HEK293 (cell line): ENCODE results near the gene CYP27A1.
A peak's percentile ranks its signal among the peaks of the same experiment; 100 is the strongest.

Experiments
- BCL11A ChIP-seq: fragments of 450-650 bp; formaldehyde crosslinking; IDR thresholded peaks from 2 replicates; pipeline ENCODE4 v1.5.1; 2016; ENCODE audit warnings: low read depth, missing biosample characterization, missing genetic modification characterization
- GLI4 ChIP-seq: fragments of 450-650 bp; formaldehyde crosslinking; IDR thresholded peaks from 2 replicates; pipeline ENCODE4 v1.5.1; 2016; ENCODE audit warnings: missing biosample characterization, missing genetic modification characterization
- OSR2 ChIP-seq: fragments of 450-650 bp; formaldehyde crosslinking; IDR thresholded peaks from 2 replicates; pipeline ENCODE4 v1.5.1; 2016; ENCODE audit warnings: missing biosample characterization, missing genetic modification characterization
- SCRT1 ChIP-seq: fragments of 450-650 bp; formaldehyde crosslinking; IDR thresholded peaks from 2 replicates; pipeline ENCODE4 v1.5.1; 2016; ENCODE audit warnings: missing biosample characterization, missing genetic modification characterization, borderline replicate concordance
- ZBTB7A ChIP-seq: fragments of 450-650 bp; formaldehyde crosslinking; IDR thresholded peaks from 2 replicates; pipeline ENCODE4 v1.5.1; 2016; ENCODE audit warnings: low read depth, missing biosample characterization, missing genetic modification characterization
- ZEB2 ChIP-seq: fragments of 450-650 bp; formaldehyde crosslinking; IDR thresholded peaks from 2 replicates; pipeline ENCODE4 v1.5.1; 2016; ENCODE audit warnings: missing biosample characterization, missing genetic modification characterization
- ZFP3 ChIP-seq: fragments of 450-650 bp; formaldehyde crosslinking; IDR thresholded peaks from 2 replicates; pipeline ENCODE4 v1.5.1; 2016; ENCODE audit warnings: low read depth, missing biosample characterization, missing genetic modification characterization
- ZFP69B ChIP-seq: fragments of 450-650 bp; formaldehyde crosslinking; IDR thresholded peaks from 2 replicates; pipeline ENCODE4 v1.5.1; 2016; ENCODE audit warnings: missing biosample characterization, missing genetic modification characterization
- ZNF146 ChIP-seq: fragments of 450-650 bp; formaldehyde crosslinking; IDR thresholded peaks from 2 replicates; pipeline ENCODE4 v1.5.1; 2016; ENCODE audit warnings: missing biosample characterization, missing genetic modification characterization
- ZNF174 ChIP-seq: fragments of 450-650 bp; formaldehyde crosslinking; IDR thresholded peaks from 2 replicates; pipeline ENCODE4 v1.5.0; 2017; ENCODE audit warnings: missing biosample characterization, mild to moderate bottlenecking, missing genetic modification characterization
- ZNF2 ChIP-seq: fragments of 450-650 bp; formaldehyde crosslinking; IDR thresholded peaks from 2 replicates; pipeline ENCODE4 v1.5.1; 2016; ENCODE audit warnings: missing biosample characterization, missing genetic modification characterization
- ZNF221 ChIP-seq: fragments of 450-650 bp; formaldehyde crosslinking; IDR thresholded peaks from 2 replicates; pipeline ENCODE4 v1.5.1; 2017; ENCODE audit warnings: missing biosample characterization, missing genetic modification characterization, borderline replicate concordance
- ZNF311 ChIP-seq: fragments of 450-650 bp; formaldehyde crosslinking; IDR thresholded peaks from 2 replicates; pipeline ENCODE4 v1.5.1; 2017; ENCODE audit warnings: missing biosample characterization, missing genetic modification characterization, borderline replicate concordance
- ZNF433 ChIP-seq: fragments of 450-650 bp; formaldehyde crosslinking; IDR thresholded peaks from 2 replicates; pipeline ENCODE4 v1.5.1; 2016; ENCODE audit warnings: missing biosample characterization, missing genetic modification characterization, low read depth
- ZNF600 ChIP-seq: fragments of 450-650 bp; formaldehyde crosslinking; IDR thresholded peaks from 2 replicates; pipeline ENCODE4 v1.5.1; 2016; ENCODE audit warnings: missing biosample characterization, missing genetic modification characterization
- ZNF610 ChIP-seq: fragments of 450-650 bp; formaldehyde crosslinking; IDR thresholded peaks from 2 replicates; pipeline ENCODE4 v1.5.1; 2016; ENCODE audit warnings: missing biosample characterization, missing genetic modification characterization, borderline replicate concordance
- ZNF747 ChIP-seq: fragments of 450-650 bp; formaldehyde crosslinking; IDR thresholded peaks from 2 replicates; pipeline ENCODE4 v1.5.1; 2016; ENCODE audit warnings: missing biosample characterization, missing genetic modification characterization
- ZNF76 ChIP-seq: fragments of 450-650 bp; formaldehyde crosslinking; IDR thresholded peaks from 2 replicates; pipeline ENCODE4; 2016; ENCODE audit warnings: low read depth, missing biosample characterization, missing genetic modification characterization, borderline replicate concordance
- ZNF792 ChIP-seq: fragments of 450-650 bp; formaldehyde crosslinking; IDR thresholded peaks from 2 replicates; pipeline ENCODE4 v1.5.1; 2016; ENCODE audit warnings: missing biosample characterization, missing genetic modification characterization
- ZNF843 ChIP-seq: fragments of 450-650 bp; formaldehyde crosslinking; IDR thresholded peaks from 2 replicates; pipeline ENCODE4 v1.5.1; 2016; ENCODE audit warnings: missing biosample characterization, missing genetic modification characterization
- TF ChIP-seq, protein P1 (sequence below): fragments of 450-650 bp; formaldehyde crosslinking; IDR thresholded peaks from 2 replicates; pipeline ENCODE4 v1.5.1; 2016; ENCODE audit warnings: missing biosample characterization, missing genetic modification characterization
- TF ChIP-seq, protein P2 (sequence below): fragments of 450-650 bp; formaldehyde crosslinking; IDR thresholded peaks from 2 replicates; pipeline ENCODE4 v1.5.1; 2016; ENCODE audit warnings: missing biosample characterization, missing genetic modification characterization
- TF ChIP-seq, protein P3 (sequence below): fragments of 450-650 bp; formaldehyde crosslinking; IDR thresholded peaks from 2 replicates; pipeline ENCODE4 v1.5.1; 2016; ENCODE audit warnings: missing biosample characterization, missing genetic modification characterization
- TF ChIP-seq, protein P4 (sequence below): fragments of 450-650 bp; formaldehyde crosslinking; optimal IDR thresholded peaks from 2 replicates; pipeline ENCODE3; 2016; ENCODE audit warnings: missing biosample characterization, mild to moderate bottlenecking, missing genetic modification characterization
- TF ChIP-seq, protein P5 (sequence below): fragments of 450-650 bp; formaldehyde crosslinking; IDR thresholded peaks from 2 replicates; pipeline ENCODE4 v1.5.1; 2017; ENCODE audit warnings: missing biosample characterization, missing genetic modification characterization
- TF ChIP-seq, protein P6 (sequence below): fragments of 450-650 bp; formaldehyde crosslinking; conservative IDR thresholded peaks from 2 replicates; pipeline ENCODE4 v1.5.1; 2016; ENCODE audit warnings: low read depth, missing biosample characterization, missing genetic modification characterization

CYP27A1 gene

DNA sequence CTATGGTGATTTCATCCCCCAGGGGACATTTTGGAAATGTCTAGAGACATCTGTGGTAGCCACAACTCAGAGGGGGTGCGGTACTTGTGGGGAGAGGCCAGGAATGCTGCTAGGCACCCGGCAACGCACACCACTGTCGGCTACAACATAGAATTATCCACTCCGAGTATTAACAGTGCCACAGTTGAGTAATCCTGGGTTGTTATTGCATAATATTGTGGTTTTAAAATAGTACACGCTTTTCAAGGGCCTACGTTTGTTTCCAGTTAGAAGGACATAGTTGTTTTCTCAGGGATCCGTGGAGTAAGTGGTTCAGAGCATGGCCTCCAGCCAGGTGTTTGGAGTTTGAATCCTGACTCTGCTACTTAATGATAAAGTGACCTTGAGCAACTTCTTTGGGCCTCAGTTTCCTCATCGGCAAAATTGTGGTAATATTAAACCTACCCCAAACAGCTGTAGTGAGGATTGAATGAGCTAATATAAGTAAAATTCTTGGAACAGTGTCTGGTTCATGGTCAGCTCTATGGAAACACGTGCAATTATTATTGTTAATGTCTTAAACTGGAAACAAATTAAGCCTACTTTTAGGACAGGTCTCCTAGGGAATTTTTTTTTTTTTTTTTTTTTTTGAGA, 24.5 kb downstream of the CYP27A1 start (continued):
- TF ChIP-seq, protein P1, sequence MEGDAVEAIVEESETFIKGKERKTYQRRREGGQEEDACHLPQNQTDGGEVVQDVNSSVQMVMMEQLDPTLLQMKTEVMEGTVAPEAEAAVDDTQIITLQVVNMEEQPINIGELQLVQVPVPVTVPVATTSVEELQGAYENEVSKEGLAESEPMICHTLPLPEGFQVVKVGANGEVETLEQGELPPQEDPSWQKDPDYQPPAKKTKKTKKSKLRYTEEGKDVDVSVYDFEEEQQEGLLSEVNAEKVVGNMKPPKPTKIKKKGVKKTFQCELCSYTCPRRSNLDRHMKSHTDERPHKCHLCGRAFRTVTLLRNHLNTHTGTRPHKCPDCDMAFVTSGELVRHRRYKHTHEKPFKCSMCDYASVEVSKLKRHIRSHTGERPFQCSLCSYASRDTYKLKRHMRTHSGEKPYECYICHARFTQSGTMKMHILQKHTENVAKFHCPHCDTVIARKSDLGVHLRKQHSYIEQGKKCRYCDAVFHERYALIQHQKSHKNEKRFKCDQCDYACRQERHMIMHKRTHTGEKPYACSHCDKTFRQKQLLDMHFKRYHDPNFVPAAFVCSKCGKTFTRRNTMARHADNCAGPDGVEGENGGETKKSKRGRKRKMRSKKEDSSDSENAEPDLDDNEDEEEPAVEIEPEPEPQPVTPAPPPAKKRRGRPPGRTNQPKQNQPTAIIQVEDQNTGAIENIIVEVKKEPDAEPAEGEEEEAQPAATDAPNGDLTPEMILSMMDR (tag by site-specific recombination), result no peak
- TF ChIP-seq ZNF433 (tag by site-specific recombination) (no peak), ZNF600 (tag by site-specific recombination) (no peak), GLI4 (no peak), ZNF221 (tag by site-specific recombination) (no peak), ZNF174 (tag by site-specific recombination) (no peak), ZNF146 (tag by site-specific recombination) (no peak), SCRT1 (no peak), BCL11A (tag by site-specific recombination) (no peak), OSR2 (peak; percentile 90), ZNF311 (tag by site-specific recombination) (no peak), ZFP3 (no peak), ZBTB7A (tag by site-specific recombination) (no peak), ZNF2 (tag by site-specific recombination) (no peak), ZNF610 (no peak), ZNF843 (tag by site-specific recombination) (no peak), ZFP69B (peak; percentile 40; the same call in 1 of the 2 replicates), ZEB2 (tag by site-specific recombination) (peak; percentile 51; the same call in 1 of the 2 replicates), ZNF747 (tag by site-specific recombination) (no peak), ZNF76 (tag by site-specific recombination) (no peak), ZNF792 (tag by site-specific recombination) (no peak)
- TF ChIP-seq, protein P2, sequence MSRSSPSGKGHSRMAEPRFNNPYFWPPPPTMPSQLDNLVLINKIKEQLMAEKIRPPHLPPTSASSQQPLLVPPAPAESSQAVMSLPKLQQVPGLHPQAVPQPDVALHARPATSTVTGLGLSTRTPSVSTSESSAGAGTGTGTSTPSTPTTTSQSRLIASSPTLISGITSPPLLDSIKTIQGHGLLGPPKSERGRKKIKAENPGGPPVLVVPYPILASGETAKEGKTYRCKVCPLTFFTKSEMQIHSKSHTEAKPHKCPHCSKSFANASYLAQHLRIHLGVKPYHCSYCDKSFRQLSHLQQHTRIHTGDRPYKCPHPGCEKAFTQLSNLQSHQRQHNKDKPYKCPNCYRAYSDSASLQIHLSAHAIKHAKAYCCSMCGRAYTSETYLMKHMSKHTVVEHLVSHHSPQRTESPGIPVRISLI (tag by site-specific recombination), result peak; percentile 62
- TF ChIP-seq, protein P3, sequence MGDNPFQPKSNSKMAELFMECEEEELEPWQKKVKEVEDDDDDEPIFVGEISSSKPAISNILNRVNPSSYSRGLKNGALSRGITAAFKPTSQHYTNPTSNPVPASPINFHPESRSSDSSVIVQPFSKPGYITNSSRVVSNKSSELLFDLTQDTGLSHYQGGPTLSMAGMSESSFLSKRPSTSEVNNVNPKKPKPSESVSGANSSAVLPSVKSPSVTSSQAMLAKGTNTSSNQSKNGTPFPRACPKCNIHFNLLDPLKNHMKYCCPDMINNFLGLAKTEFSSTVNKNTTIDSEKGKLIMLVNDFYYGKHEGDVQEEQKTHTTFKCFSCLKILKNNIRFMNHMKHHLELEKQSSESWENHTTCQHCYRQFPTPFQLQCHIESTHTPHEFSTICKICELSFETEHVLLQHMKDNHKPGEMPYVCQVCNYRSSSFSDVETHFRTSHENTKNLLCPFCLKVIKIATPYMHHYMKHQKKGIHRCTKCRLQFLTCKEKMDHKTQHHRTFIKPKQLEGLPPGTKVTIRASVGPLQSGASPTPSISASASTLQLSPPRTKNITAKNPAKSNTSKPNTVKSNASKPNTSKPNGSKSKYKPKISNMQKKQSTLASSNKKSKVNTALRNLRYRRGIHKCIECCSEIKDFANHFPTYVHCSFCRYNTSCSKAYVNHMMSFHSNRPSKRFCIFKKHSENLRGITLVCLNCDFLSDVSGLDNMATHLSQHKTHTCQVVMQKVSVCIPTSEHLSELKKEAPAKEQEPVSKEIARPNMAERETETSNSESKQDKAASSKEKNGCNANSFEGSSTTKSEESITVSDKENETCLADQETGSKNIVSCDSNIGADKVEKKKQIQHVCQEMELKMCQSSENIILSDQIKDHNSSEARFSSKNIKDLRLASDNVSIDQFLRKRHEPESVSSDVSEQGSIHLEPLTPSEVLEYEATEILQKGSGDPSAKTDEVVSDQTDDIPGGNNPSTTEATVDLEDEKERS (tag by site-specific recombination), result no peak
- TF ChIP-seq, protein P4, sequence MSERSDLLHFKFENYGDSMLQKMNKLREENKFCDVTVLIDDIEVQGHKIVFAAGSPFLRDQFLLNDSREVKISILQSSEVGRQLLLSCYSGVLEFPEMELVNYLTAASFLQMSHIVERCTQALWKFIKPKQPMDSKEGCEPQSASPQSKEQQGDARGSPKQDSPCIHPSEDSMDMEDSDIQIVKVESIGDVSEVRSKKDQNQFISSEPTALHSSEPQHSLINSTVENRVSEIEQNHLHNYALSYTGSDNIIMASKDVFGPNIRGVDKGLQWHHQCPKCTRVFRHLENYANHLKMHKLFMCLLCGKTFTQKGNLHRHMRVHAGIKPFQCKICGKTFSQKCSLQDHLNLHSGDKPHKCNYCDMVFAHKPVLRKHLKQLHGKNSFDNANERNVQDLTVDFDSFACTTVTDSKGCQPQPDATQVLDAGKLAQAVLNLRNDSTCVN (tag by site-specific recombination), result no peak
- TF ChIP-seq, protein P5, sequence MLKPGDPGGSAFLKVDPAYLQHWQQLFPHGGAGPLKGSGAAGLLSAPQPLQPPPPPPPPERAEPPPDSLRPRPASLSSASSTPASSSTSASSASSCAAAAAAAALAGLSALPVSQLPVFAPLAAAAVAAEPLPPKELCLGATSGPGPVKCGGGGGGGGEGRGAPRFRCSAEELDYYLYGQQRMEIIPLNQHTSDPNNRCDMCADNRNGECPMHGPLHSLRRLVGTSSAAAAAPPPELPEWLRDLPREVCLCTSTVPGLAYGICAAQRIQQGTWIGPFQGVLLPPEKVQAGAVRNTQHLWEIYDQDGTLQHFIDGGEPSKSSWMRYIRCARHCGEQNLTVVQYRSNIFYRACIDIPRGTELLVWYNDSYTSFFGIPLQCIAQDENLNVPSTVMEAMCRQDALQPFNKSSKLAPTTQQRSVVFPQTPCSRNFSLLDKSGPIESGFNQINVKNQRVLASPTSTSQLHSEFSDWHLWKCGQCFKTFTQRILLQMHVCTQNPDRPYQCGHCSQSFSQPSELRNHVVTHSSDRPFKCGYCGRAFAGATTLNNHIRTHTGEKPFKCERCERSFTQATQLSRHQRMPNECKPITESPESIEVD (tag by site-specific recombination), result no peak
- TF ChIP-seq, protein P6, sequence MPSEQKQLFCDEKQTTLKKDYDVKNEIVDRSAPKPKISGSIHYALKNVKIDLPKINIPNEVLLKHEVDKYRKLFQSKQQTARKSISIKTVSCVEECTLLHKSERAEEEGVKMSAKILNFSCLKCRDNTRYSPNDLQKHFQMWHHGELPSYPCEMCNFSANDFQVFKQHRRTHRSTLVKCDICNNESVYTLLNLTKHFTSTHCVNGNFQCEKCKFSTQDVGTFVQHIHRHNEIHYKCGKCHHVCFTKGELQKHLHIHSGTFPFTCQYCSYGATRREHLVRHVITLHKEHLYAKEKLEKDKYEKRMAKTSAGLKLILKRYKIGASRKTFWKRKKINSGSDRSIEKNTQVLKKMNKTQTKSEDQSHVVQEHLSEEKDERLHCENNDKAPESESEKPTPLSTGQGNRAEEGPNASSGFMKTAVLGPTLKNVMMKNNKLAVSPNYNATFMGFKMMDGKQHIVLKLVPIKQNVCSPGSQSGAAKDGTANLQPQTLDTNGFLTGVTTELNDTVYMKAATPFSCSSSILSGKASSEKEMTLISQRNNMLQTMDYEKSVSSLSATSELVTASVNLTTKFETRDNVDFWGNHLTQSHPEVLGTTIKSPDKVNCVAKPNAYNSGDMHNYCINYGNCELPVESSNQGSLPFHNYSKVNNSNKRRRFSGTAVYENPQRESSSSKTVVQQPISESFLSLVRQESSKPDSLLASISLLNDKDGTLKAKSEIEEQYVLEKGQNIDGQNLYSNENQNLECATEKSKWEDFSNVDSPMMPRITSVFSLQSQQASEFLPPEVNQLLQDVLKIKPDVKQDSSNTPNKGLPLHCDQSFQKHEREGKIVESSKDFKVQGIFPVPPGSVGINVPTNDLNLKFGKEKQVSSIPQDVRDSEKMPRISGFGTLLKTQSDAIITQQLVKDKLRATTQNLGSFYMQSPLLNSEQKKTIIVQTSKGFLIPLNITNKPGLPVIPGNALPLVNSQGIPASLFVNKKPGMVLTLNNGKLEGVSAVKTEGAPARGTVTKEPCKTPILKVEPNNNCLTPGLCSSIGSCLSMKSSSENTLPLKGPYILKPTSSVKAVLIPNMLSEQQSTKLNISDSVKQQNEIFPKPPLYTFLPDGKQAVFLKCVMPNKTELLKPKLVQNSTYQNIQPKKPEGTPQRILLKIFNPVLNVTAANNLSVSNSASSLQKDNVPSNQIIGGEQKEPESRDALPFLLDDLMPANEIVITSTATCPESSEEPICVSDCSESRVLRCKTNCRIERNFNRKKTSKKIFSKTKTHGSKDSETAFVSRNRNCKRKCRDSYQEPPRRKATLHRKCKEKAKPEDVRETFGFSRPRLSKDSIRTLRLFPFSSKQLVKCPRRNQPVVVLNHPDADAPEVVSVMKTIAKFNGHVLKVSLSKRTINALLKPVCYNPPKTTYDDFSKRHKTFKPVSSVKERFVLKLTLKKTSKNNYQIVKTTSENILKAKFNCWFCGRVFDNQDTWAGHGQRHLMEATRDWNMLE (tag by site-specific recombination), result no peak
